WTC11 (cell line): Measurements from ENCODE around the gene SEMA3F. TPM values are rescaled to one million over a fixed set of nuclear protein-coding genes. Genes with fewer than 3 reads are reported as not detected.
A peak's percentile ranks its signal among the peaks of the same experiment; 100 is the strongest.
"Not testable (repeated sequence)": the region's sequence is repeated elsewhere in the genome, so short reads cannot be mapped to it uniquely, and the experiment has no call there.

Experiments
- ATAC-seq: fragments of 200-7000 bp; cut with Tn5 transposase; 2 replicates; pipeline ENCODE4 v1.10.0; 2021; ENCODE audit warnings: mild to moderate bottlenecking, moderate library complexity
- CTCF ChIA-PET: fragments of 300-600 bp; sonication (Branson Sonifier 250); formaldehyde crosslinking; loops from one replicate; lab custom pipeline; 2021; ENCODE audit warnings: antibody characterized with exemption; lab: Charles Lee
- POLR2A ChIA-PET: fragments of 350-600 bp; sonication (Branson Sonifier 250); formaldehyde crosslinking; loops from one replicate; lab custom pipeline; 2021; ENCODE audit warnings: antibody characterized with exemption; lab: Charles Lee
- DNase-seq: peaks from one replicate; pipeline ENCODE4 v3.0.0; 2021; ENCODE audit warnings: low spot score
- H3K27ac Mint-ChIP-seq: 2 replicates; pipeline ENCODE4 v1.8.0; 2021; ENCODE audit warnings: mixed read lengths
- H3K27me3 Mint-ChIP-seq: 2 replicates; pipeline ENCODE4 v1.8.0; 2021; ENCODE audit warnings: low read depth, mild to moderate bottlenecking, moderate library complexity, mixed read lengths
- H3K36me3 Mint-ChIP-seq: 2 replicates; pipeline ENCODE4 v1.8.0; 2021; ENCODE audit warnings: mixed read lengths
- H3K4me1 Mint-ChIP-seq: 2 replicates; pipeline ENCODE4 v1.8.0; 2022; ENCODE audit warnings: mixed read lengths
- H3K4me3 Mint-ChIP-seq: 2 replicates; pipeline ENCODE4 v1.8.0; 2021; ENCODE audit warnings: mild to moderate bottlenecking, moderate library complexity, mixed read lengths
- H3K9me3 Mint-ChIP-seq: 2 replicates; pipeline ENCODE4 v1.8.0; 2021; ENCODE audit warnings: mixed read lengths
- AFF4 ChIP-seq: sonication (generic); formaldehyde crosslinking; IDR thresholded peaks from 2 replicates; pipeline ENCODE4 v1.8.1; 2023; ENCODE audit warnings: mild to moderate bottlenecking, missing genetic modification reagents, borderline replicate concordance
- E2F1 ChIP-seq: sonication (generic); formaldehyde crosslinking; IDR thresholded peaks from 2 replicates; pipeline ENCODE4 v1.8.0; 2022; ENCODE audit warnings: mild to moderate bottlenecking, missing genetic modification reagents
- E2F5 ChIP-seq: sonication (generic); formaldehyde crosslinking; IDR thresholded peaks from 2 replicates; pipeline ENCODE4 v1.8.1; 2022; ENCODE audit warnings: mild to moderate bottlenecking, moderate library complexity, missing genetic modification reagents
- EMX1 ChIP-seq: fragments of 250-450 bp; sonication (Bioruptor Pico); IDR thresholded peaks from 2 replicates; pipeline ENCODE4 v1.8.0; 2021; ENCODE audit warnings: mild to moderate bottlenecking
- ETV6 ChIP-seq: sonication (generic); formaldehyde crosslinking; IDR thresholded peaks from 2 replicates; pipeline ENCODE4 v1.8.1; 2022; ENCODE audit warnings: mild to moderate bottlenecking, missing genetic modification reagents
- NFYB ChIP-seq: sonication (generic); formaldehyde crosslinking; conservative IDR thresholded peaks from 2 replicates; pipeline ENCODE4 v1.8.0; 2022; ENCODE audit warnings: low read depth, missing genetic modification reagents
- NR1H2 ChIP-seq: sonication (generic); formaldehyde crosslinking; IDR thresholded peaks from 2 replicates; pipeline ENCODE4 v1.9.0; 2021; ENCODE audit warnings: mild to moderate bottlenecking, moderate library complexity, missing genetic modification reagents
- PRRX2 ChIP-seq: fragments of 250-450 bp; sonication (Bioruptor Pico); IDR thresholded peaks from 2 replicates; pipeline ENCODE4 v1.8.0; 2021; ENCODE audit warnings: mild to moderate bottlenecking
- RELA ChIP-seq: sonication (generic); formaldehyde crosslinking; IDR thresholded peaks from 2 replicates; pipeline ENCODE4 v1.8.1; 2022; ENCODE audit warnings: missing genetic modification reagents, mild to moderate bottlenecking, borderline replicate concordance
- SP1 ChIP-seq: sonication (generic); formaldehyde crosslinking; conservative IDR thresholded peaks from 2 replicates; pipeline ENCODE4 v1.8.1; 2022; ENCODE audit warnings: missing genetic modification reagents
- TEAD4 ChIP-seq: sonication (generic); formaldehyde crosslinking; IDR thresholded peaks from 2 replicates; pipeline ENCODE4 v1.8.0; 2022; ENCODE audit warnings: mild to moderate bottlenecking, missing genetic modification reagents
- TP53 ChIP-seq: sonication (generic); formaldehyde crosslinking; IDR thresholded peaks from 2 replicates; pipeline ENCODE4 v1.8.1; 2023; ENCODE audit warnings: mild to moderate bottlenecking, missing genetic modification reagents
- ZBTB21 ChIP-seq: sonication (generic); formaldehyde crosslinking; IDR thresholded peaks from 2 replicates; pipeline ENCODE4 v1.8.1; 2023; ENCODE audit warnings: mild to moderate bottlenecking, missing genetic modification reagents, borderline replicate concordance
- ZNF138 ChIP-seq: sonication (generic); formaldehyde crosslinking; conservative IDR thresholded peaks from 2 replicates; pipeline ENCODE4 v1.8.1; 2022; ENCODE audit warnings: mild to moderate bottlenecking, moderate library complexity, missing genetic modification reagents
- ZNF281 ChIP-seq: sonication (generic); formaldehyde crosslinking; IDR thresholded peaks from 2 replicates; pipeline ENCODE4 v1.8.0; 2023; ENCODE audit warnings: mild to moderate bottlenecking, missing genetic modification reagents
- total RNA-seq: library from RNA; stranded (reverse); gene quantifications from 3 replicates; pipeline ENCODE4 v1.2.3, GENCODE V29; 2021
- TF ChIP-seq, protein P1 (sequence below): sonication (generic); formaldehyde crosslinking; conservative IDR thresholded peaks from 2 replicates; pipeline ENCODE4 v1.8.1; 2022; ENCODE audit warnings: mild to moderate bottlenecking, missing genetic modification reagents
- TF ChIP-seq, protein P2 (sequence below): sonication (generic); formaldehyde crosslinking; IDR thresholded peaks from 2 replicates; pipeline ENCODE4 v1.8.0; 2022; ENCODE audit warnings: mild to moderate bottlenecking, missing genetic modification reagents
- TF ChIP-seq, protein P3 (sequence below): fragments of 250-450 bp; sonication (Bioruptor Pico); IDR thresholded peaks from 2 replicates; pipeline ENCODE4 v2.1.2; 2022; ENCODE audit warnings: mild to moderate bottlenecking, moderate library complexity

SEMA3F gene
- total RNA-seq, 1 experiment from 2014 or later: 49.0 TPM

DNA sequence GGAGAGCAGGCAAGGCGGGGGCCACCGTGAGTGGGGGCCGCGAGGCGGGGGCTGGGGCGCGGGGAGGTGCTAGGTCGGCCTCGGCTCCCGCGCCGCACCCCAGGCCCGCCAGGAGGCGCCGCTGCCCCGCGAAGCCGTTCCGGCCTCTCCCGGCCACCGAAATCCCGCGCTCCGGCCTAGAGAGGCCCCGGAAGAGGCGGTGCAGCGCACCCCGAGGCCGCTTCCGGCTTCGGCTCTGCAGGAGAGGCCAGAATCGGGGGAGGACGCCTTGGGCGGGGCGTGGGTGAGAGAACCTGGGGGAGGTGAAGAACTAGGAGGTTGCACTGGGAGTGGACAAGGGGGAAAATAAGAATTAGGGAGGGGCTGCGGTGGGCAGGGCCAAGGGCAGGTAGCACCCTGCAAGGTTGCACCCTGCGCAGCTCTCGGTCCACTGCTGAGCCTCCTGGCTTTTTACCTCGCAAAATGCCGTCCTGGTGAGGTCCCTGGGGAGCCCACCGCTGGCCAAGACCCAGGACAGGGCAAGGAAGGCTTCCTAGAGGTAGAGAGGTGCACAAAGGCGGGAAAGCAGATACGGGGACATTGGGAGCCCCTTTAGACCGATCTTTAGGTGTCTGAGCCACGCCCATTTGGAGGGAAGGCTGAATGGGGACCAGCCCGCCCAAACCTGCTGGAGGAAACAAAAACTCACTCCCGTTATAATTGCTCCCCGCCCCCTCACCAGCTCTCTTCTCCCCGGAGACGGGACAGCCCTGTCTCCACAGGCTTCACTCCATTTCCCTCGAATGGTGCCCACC lies 72.5 kb downstream of the SEMA3F start (continued):
- TF ChIP-seq E2F1 (no peak), RELA (no peak), ZNF281 (no peak; the same call in 1 of the 2 replicates), ETV6 (CRISPR knock-in tag) (peak; percentile 41; the same call in 1 of the 2 replicates), EMX1 (CRISPR knock-in tag) (no peak), TEAD4 (CRISPR knock-in tag) (no peak), ZNF138 (CRISPR knock-in tag) (peak; percentile 71; the same call in 1 of the 2 replicates), TP53 (peak; percentile 81; the same call in 1 of the 2 replicates), ZBTB21 (CRISPR knock-in tag) (peak; percentile 54; the same call in 1 of the 2 replicates), PRRX2 (no peak), NFYB (CRISPR knock-in tag) (no peak), E2F5 (CRISPR knock-in tag) (peak; percentile 97)
- TF ChIP-seq, protein P1, sequence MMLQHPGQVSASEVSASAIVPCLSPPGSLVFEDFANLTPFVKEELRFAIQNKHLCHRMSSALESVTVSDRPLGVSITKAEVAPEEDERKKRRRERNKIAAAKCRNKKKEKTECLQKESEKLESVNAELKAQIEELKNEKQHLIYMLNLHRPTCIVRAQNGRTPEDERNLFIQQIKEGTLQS (CRISPR knock-in tag): no peak
- TF ChIP-seq, protein P2, sequence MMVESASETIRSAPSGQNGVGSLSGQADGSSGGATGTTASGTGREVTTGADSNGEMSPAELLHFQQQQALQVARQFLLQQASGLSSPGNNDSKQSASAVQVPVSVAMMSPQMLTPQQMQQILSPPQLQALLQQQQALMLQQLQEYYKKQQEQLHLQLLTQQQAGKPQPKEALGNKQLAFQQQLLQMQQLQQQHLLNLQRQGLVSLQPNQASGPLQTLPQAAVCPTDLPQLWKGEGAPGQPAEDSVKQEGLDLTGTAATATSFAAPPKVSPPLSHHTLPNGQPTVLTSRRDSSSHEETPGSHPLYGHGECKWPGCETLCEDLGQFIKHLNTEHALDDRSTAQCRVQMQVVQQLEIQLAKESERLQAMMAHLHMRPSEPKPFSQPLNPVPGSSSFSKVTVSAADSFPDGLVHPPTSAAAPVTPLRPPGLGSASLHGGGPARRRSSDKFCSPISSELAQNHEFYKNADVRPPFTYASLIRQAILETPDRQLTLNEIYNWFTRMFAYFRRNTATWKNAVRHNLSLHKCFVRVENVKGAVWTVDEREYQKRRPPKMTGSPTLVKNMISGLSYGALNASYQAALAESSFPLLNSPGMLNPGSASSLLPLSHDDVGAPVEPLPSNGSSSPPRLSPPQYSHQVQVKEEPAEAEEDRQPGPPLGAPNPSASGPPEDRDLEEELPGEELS (CRISPR knock-in tag): no peak

DNA sequence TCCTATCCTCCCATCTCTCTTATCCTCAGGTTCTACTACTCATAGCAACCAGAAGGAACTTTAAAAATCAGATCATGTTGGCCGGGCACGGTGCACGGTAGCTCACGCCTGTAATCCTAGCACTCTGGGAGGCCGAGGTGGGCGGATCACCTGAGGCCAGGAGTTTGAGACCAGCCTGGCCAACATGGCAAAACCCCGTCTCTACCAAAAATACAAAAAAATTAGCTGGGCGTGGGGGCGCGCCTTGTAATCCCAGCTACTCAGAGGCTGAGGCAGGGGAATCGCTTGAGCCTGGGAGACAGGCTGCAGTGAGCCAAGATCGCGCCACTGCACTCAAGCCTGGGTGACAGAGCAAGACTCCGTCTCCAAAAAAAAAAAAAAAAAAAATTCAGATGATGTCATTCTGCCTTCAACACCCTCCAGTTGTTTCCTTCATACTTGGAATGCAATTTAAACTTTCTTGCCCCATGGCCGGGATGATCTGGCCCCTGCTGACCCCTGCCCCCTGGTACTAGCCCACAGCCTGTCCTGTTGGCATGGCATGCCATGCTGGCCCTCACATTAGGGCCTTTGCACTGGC lies 73.2 kb downstream of the SEMA3F start:
- DNase-seq, ATAC-seq, H3K27me3 Mint-ChIP-seq, H3K36me3 Mint-ChIP-seq, H3K9me3 Mint-ChIP-seq: not testable (repeated sequence)
- POLR2A ChIA-PET: interaction anchor here (1.4 to 3.1 kb wide), 4 partner anchors 12 to 109 kb away, joined by 3 to 22 read pairs (median 10); no protein-coding TSS in a partner anchor
- peak overlapping the region; percentile 89 for H3K27ac Mint-ChIP-seq
- H3K4me3 Mint-ChIP-seq: peak overlapping the region; percentile 90
- peaks cover 24% of the 10 kb centered on the region for H3K4me1 Mint-ChIP-seq
- CTCF ChIA-PET: interaction anchor here (0.7 to 17.1 kb wide), 18 partner anchors 7 to 96 kb away, joined by 3 to 604 read pairs (median 18); partner anchors contain the start of genes GNAI2, GNAT1, HYAL2 and HYAL3

DNA sequence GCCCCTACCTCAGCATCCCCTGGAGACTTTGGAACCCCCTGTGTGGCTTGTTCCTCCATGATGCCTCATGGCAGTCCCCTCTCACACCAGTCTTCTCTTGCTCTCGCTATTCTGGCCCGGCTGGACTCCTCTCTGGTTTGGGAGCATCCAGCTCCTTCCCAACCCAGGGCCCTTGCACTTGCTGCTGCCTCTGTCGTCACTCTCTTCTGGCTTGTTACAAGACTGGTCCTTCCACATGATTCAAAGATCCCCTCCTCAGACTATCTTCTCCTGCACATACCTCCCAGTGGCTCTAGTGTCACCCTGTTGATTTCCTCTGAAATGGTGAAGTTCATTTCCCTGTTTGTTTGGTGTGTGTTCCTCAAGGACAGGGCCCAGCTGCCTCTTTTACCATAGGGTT lies 74.4 kb downstream of the SEMA3F start:
- Mint-ChIP-seq H3K36me3 (no peaks in the 10 kb centered on the region), H3K4me1 (peaks cover 27% of the 10 kb centered on the region), H3K9me3 (no peaks in the 10 kb centered on the region), H3K4me3 (no peak overlapping the region), H3K27ac (no peak overlapping the region), H3K27me3 (peaks cover 4% of the 10 kb centered on the region)
- POLR2A ChIA-PET: interaction anchor here (2.2 kb wide), 1 partner anchor 17 kb away, joined by 6 read pairs; no protein-coding TSS in a partner anchor
- ATAC-seq (no peak), DNase-seq (no peak)
- CTCF ChIA-PET: interaction anchor here (0.7 to 17.1 kb wide), 7 partner anchors 12 to 143 kb away, joined by 3 to 604 read pairs (median 82); partner anchors contain the start of genes GNAT1 and SLC38A3
- TF ChIP-seq PRRX2 (no peak), NR1H2 (CRISPR knock-in tag) (no peak), SP1 (no peak), AFF4 (CRISPR knock-in tag) (no peak), RELA (no peak)
- TF ChIP-seq, protein P1 (CRISPR knock-in tag): no peak
- TF ChIP-seq, protein P3, sequence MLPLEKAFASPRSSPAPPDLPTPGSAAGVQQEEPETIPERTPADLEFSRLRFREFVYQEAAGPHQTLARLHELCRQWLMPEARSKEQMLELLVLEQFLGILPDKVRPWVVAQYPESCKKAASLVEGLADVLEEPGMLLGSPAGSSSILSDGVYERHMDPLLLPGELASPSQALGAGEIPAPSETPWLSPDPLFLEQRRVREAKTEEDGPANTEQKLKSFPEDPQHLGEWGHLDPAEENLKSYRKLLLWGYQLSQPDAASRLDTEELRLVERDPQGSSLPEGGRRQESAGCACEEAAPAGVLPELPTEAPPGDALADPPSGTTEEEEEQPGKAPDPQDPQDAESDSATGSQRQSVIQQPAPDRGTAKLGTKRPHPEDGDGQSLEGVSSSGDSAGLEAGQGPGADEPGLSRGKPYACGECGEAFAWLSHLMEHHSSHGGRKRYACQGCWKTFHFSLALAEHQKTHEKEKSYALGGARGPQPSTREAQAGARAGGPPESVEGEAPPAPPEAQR (CRISPR knock-in tag): no peak
